ENCODE results near the gene FOS. TPM values are rescaled to one million over a fixed set of nuclear protein-coding genes. Genes with fewer than 3 reads are reported as not detected.
A peak's percentile ranks its signal among the peaks of the same experiment; 100 is the strongest.

The FOS gene
- total RNA-seq, 1 experiment from 2014 or later = 149 TPM

- no TSS peak for BruUV-seq (replicated peaks)
- CTCF ChIA-PET = interaction anchor here (0.6 kb wide), 1 partner anchor 35 kb away, joined by 5 read pairs; no protein-coding TSS in a partner anchor
- no peaks in the 10 kb centered on the region for H3K27me3 Mint-ChIP-seq (ENCODE audit: unreplicated experiment)
- H3K4me3 Mint-ChIP-seq (ENCODE audit: low read depth, unreplicated experiment) = no peak overlapping the region
- no peak for TF ChIP-seq CTCF (IDR thresholded peaks at IDR 0.05; ENCODE audit: unreplicated experiment)
- H3K9me3 Mint-ChIP-seq (ENCODE audit: low read depth, unreplicated experiment) = peaks cover 3% of the 10 kb centered on the region
- peaks cover 5% of the 10 kb centered on the region for H3K36me3 Mint-ChIP-seq (ENCODE audit: insufficient read depth, unreplicated experiment)
- H3K27ac Mint-ChIP-seq (ENCODE audit: unreplicated experiment) = peak overlapping the region; percentile 56
- intact Hi-C loops (cut with micrococcal nuclease; ENCODE audit: unreplicated experiment) = no loop called here
- H3K4me1 Mint-ChIP-seq (ENCODE audit: low read depth, unreplicated experiment) = peaks cover 45% of the 10 kb centered on the region
- no peak for DNase-seq
Measured at GRCh38 chr14:75236467-75236866, 42.2 kb upstream of the FOS start.

DNA sequence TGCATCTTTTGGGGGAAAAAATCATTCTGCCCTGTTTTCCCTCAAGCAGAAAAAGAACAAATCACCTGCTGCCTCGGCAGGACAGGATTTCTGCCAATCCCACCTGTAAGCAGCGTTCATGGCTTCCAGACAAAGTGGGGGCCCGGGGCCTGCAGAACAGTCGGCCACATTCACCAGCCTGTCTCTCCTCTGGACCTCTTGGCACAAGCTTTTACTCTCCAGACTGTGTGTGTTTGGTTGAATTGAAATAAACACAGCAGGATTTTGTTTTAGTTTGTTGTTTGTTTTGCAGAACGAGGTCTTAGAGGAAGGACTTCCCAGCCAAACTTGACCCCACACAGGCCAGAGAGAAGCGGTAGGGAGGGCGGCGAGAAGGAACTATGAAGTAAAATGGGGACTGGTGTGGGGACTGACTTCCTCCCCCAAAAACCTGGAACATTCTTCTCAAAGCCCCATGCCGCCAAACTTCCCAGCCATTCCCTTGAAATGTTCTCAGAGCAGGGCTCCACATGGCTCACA lies 41.7 kb upstream of the FOS start:
- intact Hi-C loops (cut with micrococcal nuclease; ENCODE audit: unreplicated experiment) = no loop called here
- Mint-ChIP-seq H3K36me3 (ENCODE audit: insufficient read depth, unreplicated experiment) (peaks cover 5% of the 10 kb centered on the region), H3K4me3 (ENCODE audit: low read depth, unreplicated experiment) (no peak overlapping the region), H3K4me1 (ENCODE audit: low read depth, unreplicated experiment) (peaks cover 45% of the 10 kb centered on the region), H3K27me3 (ENCODE audit: unreplicated experiment) (no peaks in the 10 kb centered on the region), H3K27ac (ENCODE audit: unreplicated experiment) (no peak overlapping the region), H3K9me3 (ENCODE audit: low read depth, unreplicated experiment) (peaks cover 3% of the 10 kb centered on the region)
- DNase-seq = no peak
- no TSS peak for BruUV-seq (replicated peaks)
- TF ChIP-seq CTCF (IDR thresholded peaks at IDR 0.05; ENCODE audit: unreplicated experiment) = no peak
- CTCF ChIA-PET = no interaction called here

- Mint-ChIP-seq H3K4me3 (ENCODE audit: low read depth, unreplicated experiment) (peak overlapping the region; percentile 31), H3K27me3 (ENCODE audit: unreplicated experiment) (no peaks in the 10 kb centered on the region), H3K36me3 (ENCODE audit: insufficient read depth, unreplicated experiment) (peaks cover 5% of the 10 kb centered on the region), H3K9me3 (ENCODE audit: low read depth, unreplicated experiment) (peaks cover 3% of the 10 kb centered on the region), H3K27ac (ENCODE audit: unreplicated experiment) (peak overlapping the region; percentile 70), H3K4me1 (ENCODE audit: low read depth, unreplicated experiment) (peaks cover 46% of the 10 kb centered on the region)
- intact Hi-C loops (cut with micrococcal nuclease; ENCODE audit: unreplicated experiment) = loop anchor here (1.0 kb wide), 1 partner anchor 39 kb away; no protein-coding TSS in a partner anchor
- BruUV-seq (replicated peaks) = TSS peak; percentile 97
- peak; percentile 39 for TF ChIP-seq CTCF (IDR thresholded peaks at IDR 0.05; ENCODE audit: unreplicated experiment)
- DNase-seq = peak; percentile 52
- CTCF ChIA-PET = interaction anchor here (0.7 to 1.5 kb wide), 11 partner anchors 9 to 107 kb away, joined by 3 to 9 read pairs (median 5); no protein-coding TSS in a partner anchor
Measured at GRCh38 chr14:75238756-75239455, 39.7 kb upstream of the FOS start.

- H3K9me3 Mint-ChIP-seq (ENCODE audit: low read depth, unreplicated experiment) = no peaks in the 10 kb centered on the region
- CTCF ChIA-PET = no interaction called here
- DNase-seq = no peak
- H3K36me3 Mint-ChIP-seq (ENCODE audit: insufficient read depth, unreplicated experiment) = no peaks in the 10 kb centered on the region
- H3K27ac Mint-ChIP-seq (ENCODE audit: unreplicated experiment) = no peak overlapping the region
- TF ChIP-seq CTCF (IDR thresholded peaks at IDR 0.05; ENCODE audit: unreplicated experiment) = no peak
- peaks cover 35% of the 10 kb centered on the region for H3K4me1 Mint-ChIP-seq (ENCODE audit: low read depth, unreplicated experiment)
- intact Hi-C loops (cut with micrococcal nuclease; ENCODE audit: unreplicated experiment) = no loop called here
- H3K27me3 Mint-ChIP-seq (ENCODE audit: unreplicated experiment) = no peaks in the 10 kb centered on the region
- BruUV-seq (replicated peaks) = no TSS peak
- H3K4me3 Mint-ChIP-seq (ENCODE audit: low read depth, unreplicated experiment) = no peak overlapping the region
Measured at GRCh38 chr14:75240781-75241180, 37.8 kb upstream of the FOS start.

Data from Calu3 (cell line).